ENCODE data around the gene DNALI1.

DNA sequence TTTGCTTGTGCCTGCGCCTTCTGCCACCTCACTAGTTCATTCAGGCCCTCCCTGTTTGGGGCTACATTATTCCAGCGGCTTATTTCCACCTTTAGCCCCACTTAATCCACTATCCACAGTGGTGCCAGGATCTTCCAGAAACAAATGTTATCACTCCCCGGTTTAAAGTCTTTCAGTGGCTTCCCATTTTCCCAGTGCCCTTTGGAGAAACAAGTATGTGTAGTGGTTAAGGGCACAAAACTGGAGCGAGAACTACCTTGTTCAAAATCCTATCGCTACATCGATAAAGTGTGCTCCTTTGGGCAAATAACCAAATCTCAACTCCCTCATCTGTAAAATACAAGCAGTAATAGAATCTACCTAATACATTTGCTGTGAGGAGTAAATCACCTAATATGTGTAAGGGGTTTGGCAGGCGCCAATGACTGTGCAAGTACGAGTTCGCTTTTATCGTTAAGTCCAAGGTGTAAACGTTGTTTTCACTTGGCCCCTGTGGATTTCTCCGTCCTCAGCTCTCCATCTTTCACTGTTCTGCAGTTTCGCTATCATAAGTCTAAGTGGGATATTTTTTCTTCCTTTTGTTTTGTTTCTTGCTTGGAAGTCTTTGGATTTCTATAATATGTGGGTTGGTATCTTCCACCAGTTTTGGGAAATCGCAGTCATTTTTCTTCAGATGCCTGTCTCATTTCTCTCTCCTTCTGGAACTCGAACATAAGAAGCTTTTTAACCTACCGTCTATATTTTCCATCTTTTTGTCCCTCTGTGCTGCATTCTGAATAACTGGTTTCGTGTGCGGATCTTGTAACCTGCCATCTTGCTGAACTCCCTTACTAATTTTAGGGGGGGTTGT, 41.3 kb upstream of the DNALI1 start:
- TF ChIP-seq, protein P1, sequence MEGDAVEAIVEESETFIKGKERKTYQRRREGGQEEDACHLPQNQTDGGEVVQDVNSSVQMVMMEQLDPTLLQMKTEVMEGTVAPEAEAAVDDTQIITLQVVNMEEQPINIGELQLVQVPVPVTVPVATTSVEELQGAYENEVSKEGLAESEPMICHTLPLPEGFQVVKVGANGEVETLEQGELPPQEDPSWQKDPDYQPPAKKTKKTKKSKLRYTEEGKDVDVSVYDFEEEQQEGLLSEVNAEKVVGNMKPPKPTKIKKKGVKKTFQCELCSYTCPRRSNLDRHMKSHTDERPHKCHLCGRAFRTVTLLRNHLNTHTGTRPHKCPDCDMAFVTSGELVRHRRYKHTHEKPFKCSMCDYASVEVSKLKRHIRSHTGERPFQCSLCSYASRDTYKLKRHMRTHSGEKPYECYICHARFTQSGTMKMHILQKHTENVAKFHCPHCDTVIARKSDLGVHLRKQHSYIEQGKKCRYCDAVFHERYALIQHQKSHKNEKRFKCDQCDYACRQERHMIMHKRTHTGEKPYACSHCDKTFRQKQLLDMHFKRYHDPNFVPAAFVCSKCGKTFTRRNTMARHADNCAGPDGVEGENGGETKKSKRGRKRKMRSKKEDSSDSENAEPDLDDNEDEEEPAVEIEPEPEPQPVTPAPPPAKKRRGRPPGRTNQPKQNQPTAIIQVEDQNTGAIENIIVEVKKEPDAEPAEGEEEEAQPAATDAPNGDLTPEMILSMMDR (IDR thresholded peaks at IDR 0.05) = no peak
- TF ChIP-seq POLR2AphosphoS5 (IDR thresholded peaks at IDR 0.05) (no peak), POLR2A (IDR thresholded peaks at IDR 0.05) (no peak), EP300 (IDR thresholded peaks at IDR 0.05) (no peak)
